Measurements from ENCODE around the gene WDR83.
"Not testable (repeated sequence)": the region's sequence is repeated elsewhere in the genome, so short reads cannot be mapped to it uniquely, and the experiment has no call there.

WDR83 gene

DNA sequence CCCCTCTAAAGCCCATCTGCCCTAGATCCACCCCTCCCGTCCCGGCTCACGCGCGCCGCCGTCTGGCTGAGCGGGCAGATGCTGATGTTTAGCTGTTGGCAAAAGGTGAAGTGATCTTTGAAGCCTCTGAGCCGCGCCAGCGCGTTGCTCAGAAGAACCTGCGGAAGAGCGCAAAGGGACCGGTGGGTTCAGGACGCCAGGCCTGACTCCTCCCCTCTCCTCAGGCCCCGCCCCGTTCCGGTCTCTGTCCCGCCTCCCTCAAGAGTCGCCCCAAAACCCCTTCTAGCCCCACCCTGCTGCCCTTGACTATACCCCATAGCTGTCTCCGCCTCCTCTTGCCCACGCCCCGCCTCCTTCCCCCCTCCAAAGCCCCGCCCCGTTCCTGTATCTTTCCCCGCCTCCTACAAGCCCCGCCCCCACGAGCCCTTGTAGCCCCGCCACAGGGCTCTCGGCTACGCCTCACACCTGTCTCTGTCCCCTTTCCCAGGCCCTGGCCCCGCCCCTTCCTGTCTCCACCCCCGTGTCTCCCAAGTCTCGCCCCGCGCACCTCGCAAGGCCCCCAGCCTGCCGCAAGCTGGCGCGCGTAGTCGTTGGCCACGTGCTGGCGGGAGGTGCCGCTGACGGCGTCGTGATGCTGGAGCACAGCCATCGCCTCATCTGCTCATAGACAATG, 9.6 kb upstream of the WDR83 start:
- no peak for DNase-seq

DNA sequence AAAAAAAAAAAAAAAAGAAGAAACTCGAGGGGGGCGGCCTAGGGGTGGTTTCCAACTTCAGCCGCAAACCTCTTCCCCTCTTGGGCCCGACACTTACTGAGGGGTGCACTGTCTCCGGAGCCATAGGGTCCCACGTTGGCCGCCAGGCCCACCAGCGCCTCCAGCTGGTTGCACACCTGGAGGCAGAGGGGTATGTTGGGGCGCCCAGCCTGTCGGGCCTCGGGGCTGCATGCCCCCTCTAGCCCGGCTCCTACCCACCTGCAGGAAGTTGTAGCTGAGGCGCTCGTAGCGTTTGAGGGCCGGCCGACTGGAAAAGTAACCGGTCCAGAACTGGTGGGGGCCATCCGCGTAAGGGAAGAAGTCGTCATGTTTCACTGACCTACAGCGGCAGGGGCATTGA, 8.6 kb upstream of the WDR83 start:
- DNase-seq, result no peak

DNA sequence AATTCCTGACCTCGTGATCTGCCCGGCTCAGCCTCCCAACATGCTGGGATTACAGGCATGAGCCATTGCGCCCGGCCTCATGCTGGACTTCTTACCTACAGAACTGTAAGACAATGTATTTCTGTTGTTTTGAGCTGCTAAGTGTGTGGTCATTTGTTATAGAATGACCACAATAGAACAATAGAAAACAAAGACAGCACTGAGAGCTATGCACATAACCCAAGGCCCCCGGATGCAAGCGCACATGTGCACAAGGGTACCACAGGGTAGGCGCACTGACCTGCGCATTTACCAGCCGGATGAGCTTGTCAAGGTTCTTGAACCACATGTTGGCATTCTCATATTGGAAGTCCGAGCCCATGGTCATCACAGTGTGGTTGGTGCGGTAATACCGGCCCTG, 5.6 kb upstream of the WDR83 start:
- no peak for DNase-seq

DNA sequence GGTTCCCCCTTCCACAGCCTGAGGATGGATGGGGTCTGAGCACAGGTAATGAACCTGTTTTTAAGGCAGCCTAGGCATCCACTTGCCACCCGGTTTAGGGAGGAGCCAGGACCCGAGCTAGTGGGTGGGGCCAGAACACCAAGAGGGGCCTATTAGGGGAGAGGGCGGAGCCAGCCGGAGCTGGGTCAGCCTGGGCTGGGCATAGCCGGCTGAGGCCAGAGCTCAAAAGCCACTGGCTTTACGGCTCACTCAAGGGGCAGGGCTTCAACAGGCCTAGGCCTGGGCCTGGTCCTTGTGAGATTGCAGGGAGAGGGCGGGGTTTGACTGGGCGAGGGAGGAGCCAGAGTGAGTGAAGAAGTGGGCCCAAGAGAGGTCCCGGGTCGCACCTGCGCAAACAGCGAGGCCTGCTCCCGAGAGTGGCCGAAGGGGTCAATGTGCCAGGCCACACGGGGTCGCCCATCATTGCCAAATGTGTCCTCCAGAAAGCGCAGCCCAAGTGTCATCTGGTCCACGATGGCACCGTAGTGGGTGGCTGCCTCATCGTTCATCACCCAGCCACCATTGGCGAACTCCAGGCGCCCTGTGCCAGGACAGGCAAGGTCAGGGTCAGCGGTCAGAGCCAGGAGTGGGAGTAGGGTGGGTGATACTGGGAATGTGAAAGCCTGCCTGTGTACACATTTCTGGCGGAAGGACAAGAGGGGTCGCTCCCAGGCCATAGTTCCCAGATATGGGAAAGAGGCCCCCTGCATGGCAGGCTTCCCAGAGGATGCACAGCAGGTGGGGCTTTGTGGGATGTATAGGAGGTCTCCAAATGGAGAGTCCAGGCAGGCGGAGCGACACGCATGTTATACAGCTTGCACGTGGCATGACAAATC, 2.0 kb upstream of the WDR83 start:
- DNase-seq, result no peak

DNA sequence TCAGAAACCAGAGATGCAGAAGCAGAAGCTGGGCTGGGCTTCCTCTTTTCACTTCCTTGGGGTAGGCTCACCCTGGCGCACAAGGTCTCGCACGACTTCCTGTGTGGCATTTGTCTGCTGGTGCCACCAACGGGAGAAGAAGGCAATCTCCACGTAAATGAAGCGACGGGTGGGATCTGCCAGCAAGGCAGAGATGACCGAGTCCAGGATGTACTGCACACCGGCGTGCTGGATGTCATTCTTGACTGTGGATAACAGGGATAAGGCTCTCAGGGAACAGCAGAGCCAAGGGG, 1.4 kb upstream of the WDR83 start:
- DNase-seq, result no peak

DNA sequence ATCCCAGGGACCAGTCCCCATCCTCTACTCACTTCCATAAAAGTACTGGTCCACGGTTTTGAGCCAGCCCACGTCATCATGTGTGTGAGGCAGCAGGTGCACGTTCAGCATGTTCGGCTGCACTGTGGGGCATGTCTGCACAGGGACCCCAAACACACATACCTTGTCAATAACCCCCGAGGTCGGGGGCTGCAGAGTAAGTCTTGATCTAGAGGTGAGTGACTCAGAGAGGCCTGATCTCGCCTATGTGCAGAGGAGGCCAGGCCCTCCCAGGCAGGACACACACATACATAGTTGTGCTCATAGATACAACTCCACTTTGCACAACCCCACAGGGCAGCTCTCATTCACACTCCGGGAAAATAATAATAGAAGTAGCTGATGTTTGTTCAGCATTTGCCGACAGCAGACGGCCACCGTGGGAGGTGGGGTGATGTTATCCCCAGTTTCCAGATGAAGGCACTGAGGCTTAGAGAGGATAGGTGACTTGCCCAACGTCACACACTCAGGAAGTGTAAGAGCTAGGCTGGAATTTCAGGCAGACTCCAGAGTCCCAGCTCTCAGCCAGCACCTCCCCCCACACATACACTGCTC, 839 bp upstream of the WDR83 start:
- no peak for DNase-seq

DNA sequence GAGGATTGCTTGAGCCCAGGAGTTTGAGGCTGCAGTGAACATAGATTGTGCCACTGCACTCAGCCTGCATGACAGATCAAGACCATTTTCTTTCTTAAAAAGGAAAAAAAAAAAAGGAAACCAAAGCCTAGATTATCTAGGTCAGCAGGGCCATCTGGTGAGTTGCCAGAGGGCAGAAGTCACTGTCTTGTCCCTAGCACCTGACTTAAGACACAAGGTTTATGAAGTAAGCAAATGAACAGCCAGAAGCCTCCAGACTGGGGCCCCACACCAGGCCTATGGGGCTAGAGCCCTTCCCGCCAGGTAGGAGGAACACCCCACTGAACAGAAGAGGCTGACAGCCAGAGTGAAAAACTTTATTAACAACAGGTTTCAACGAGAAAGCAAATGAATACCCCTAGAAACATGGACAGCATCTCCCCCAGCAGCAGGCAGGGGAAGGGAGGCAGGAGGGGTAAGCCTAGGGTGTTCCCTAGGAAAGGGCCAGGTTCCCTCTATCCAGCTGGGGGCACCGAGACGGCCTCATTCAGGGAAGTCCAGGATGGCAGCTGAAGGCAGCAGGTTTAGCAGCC, 1.2 kb downstream of the WDR83 start:
- DNase-seq, result no peak

DNA sequence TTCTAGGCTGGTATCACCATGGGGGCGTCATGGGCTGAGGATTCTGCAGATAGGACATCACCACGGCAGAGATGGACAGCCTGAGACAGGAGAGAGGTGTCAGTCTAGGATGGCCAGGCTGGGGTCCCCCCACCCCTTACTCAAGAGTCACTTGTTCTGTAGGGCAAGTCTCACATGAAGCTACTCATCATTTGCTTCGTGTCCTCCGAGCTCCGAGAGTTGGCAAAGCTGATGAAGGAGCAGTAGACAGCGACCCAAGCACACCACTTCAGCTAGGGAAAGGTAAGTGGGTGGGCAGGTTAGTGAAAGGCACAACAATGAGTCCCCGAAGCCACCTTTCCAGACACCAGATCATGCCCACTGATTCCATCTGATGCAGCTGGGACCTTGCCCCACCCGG, 1.7 kb downstream of the WDR83 start:
- DNase-seq, result no peak

DNA sequence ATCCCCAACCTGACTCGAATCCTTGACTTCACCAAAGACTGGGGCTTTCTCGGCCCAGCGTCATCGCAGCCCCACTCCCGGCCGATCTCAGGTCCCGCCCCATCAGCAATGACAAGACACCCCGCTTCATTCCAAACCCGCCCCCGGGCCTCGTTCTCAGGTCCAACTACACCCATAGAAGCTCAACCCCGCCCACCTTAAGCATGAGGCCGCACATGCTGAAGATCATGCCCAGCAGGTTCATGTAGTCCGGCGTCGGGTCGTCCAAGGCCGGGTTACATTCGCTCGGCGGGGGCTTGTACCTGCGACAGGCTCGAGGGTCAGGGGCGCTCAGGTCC, 2.3 kb downstream of the WDR83 start:
- DNase-seq, result no peak

DNA sequence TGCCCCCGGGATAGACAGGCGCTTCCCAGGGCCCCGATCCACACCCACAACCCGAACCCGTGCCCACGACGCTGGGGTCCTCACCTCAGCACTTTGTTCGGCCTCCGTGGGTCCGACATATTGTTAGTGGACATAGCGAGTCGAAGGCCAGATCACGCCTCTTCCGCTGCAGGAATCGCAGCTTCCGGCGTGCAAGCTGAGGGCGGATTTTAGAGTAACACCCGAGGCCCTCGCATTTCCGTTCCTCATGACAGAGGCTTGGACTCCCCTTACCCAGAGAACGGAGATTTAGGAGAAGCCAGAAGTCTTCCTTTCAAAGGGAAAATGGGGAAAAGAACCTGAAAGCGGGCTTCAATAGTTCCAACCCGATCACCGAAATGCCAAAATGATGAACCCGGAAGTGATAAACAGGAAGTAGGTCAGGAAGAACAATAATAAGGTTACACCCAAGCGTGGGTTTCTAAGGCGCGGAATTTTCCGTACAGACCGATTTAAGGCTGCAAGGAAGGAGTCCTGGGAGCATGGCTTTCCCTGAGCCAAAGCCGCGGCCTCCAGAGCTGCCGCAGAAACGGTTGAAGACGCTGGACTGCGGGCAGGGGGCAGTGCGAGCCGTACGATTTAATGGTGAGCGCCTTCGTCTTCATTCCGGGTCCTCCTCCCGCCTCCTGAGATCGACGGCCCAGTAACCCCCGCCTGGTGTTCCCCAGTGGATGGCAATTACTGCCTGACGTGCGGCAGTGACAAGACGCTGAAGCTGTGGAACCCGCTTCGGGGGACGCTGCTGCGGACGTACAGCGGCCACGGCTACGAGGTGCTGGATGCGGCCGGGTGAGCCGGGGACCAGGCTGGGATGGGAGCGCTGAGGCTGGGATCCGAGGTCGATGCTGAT, 2.9 kb downstream of the WDR83 start:
- peak; percentile 52 for DNase-seq

DNA sequence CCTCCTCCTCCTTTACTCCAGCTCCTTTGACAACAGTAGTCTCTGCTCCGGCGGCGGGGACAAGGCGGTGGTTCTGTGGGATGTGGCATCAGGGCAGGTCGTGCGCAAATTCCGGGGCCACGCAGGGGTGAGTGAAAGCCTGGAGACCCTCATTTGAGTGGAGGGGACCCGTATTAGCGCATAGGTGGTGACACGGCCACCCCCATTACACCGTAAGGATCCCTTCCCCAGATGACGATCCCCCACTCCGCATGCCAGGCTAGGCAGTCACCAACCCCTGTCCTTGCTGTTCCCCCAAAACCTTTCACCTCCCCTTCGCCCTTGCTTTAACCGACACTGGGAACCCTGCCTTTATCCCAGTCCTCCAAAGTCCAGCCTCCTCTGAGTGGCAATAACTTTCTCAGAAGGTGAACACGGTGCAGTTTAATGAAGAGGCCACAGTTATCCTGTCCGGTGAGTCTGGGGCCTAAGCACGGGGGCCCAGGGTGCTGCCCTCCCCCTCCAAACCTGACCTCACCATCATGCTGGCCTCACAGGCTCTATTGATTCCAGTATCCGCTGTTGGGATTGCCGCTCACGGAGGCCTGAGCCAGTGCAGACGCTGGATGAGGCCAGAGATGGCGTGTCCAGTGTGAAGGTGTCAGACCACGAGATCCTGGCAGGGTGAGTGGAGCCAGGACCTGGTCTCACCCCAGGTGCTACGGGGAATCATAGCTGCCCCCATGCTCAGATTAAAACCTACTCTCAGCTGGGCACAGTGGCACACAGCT, 3.7 kb downstream of the WDR83 start:
- no peak for DNase-seq

DNA sequence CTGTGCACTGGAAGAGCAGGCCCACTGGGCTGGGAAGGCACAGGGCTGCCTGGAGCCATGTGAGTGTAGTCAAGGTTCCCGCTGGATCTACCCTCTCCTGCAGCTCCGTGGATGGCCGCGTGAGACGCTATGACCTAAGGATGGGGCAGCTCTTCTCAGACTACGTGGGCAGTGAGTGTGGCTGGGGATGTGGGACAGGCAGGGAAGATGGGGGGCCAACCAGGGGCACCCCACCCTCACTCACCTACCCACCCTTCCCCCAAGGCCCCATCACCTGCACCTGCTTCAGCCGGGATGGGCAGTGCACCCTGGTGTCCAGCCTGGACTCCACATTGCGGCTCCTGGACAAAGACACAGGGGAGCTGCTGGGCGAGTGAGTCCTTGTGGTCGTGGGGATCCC, 6.1 kb downstream of the WDR83 start:
- no peak for DNase-seq

DNA sequence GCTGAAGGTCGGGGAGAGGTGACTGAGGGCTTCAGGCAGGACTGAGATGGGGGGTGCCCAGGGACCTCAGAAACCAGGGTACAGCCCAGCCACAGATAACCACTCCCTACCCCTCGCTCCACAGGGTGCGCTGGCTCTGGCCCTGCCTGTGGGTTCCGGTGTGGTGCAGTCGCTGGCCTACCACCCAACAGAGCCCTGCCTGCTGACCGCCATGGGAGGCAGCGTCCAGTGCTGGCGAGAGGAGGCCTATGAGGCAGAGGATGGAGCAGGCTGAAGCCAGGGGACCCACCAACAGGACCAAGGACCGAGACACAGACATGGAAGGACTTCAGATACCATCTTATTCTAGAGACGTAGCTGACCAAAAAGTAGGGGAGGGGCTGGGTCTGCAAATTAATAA, 8.8 kb downstream of the WDR83 start:
- DNase-seq, result no peak

DNA sequence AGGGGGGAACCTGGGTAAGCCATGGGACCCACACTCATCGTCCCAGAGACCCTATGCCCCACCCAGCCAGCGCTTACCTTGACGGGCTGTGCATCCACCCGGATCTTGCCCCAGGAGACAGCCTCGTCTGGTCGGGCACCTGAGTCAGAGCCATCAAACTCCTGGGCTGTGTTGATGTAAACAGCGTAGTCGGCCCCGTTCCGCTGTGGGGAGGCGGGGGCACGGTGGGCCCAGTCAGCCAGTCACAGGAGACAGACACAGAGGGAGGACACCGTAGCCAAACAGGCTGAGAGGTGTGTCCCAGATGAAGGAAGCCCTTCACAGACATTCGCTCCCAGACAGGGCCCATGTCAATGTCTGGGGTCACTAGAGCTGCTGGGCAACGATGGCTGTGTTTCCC, 9.3 kb downstream of the WDR83 start:
- no peak for DNase-seq

DNA sequence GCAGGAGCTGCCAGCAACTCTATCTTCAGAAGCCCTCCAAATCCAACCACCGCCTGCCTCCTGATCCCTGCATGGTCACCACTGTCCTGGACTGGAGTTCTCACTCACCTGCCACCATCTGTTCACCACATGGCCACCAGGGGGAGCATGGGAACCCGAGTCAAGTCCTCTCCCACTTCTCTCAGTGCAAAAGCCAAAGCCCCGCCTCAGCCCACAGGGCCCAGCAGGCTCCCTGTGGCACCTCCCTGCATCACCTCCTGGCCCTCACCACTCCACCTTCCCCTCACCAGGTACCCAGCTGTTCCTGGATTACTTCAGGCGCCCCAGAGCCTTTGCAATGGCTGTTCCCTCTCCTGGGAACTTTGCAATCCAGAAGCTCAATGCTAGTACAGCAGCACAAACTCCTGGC, 9.8 kb downstream of the WDR83 start:
- peak; percentile 0 for DNase-seq

DNA sequence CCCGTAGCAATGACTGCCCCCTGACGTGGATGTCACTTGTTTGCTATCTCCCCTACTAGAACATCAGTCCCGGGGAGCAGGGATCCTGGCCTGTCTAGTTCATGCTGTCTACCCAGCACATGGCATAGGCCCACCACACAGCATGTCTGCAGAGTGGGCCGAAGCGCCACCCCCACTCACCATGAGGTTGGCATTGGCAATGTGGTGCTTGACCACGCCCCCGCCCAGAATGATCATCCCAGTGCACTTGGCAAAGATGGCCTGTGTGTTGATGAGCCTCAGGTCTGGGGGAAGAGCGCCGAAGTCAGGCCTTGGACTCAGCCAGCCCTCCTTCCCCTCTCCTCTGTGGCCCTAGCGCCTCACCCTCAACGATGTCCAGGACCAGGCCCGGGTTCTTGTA, 10.3 kb downstream of the WDR83 start:
- DNase-seq, result no peak

DNA sequence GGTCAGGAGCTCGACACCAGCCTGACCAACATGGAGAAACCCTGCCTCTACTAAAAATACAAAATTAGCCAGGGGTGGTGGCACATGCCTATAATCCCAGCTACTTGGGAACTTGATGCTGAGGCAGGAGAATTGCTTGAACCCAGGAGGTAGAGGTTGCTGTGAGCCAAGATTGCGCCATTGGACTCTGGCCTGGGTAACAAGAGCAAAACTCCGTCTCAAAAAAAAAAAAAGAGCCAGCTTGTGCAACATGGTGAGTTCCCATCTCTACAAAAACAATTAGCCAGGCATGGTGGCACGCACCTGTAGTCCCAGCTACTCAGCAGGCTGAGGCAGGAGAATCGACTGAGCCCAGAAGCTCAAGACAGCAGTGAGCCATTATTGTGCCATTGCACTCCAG, 11.4 kb downstream of the WDR83 start:
- DNase-seq, result not testable (repeated sequence)

DNA sequence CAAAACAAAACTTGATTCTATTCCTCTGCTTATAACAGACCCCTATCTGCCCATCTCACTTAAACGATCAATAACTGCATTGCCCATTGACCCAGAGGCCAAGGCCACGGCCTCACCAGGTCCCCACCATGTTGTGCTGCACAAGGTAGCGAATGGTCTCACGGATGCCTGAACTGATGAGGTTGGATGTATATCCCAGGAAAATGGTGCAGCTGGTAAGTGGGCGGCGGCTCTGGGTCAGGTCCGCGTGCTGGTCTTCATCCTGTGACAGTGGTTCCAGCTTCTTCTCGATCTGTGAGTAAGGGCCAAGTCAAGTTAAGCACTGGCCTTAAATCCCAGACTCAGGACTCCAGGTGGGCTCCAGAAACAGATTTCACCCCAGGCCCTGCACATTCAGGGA, 13.4 kb downstream of the WDR83 start:
- no peak for DNase-seq

DNA sequence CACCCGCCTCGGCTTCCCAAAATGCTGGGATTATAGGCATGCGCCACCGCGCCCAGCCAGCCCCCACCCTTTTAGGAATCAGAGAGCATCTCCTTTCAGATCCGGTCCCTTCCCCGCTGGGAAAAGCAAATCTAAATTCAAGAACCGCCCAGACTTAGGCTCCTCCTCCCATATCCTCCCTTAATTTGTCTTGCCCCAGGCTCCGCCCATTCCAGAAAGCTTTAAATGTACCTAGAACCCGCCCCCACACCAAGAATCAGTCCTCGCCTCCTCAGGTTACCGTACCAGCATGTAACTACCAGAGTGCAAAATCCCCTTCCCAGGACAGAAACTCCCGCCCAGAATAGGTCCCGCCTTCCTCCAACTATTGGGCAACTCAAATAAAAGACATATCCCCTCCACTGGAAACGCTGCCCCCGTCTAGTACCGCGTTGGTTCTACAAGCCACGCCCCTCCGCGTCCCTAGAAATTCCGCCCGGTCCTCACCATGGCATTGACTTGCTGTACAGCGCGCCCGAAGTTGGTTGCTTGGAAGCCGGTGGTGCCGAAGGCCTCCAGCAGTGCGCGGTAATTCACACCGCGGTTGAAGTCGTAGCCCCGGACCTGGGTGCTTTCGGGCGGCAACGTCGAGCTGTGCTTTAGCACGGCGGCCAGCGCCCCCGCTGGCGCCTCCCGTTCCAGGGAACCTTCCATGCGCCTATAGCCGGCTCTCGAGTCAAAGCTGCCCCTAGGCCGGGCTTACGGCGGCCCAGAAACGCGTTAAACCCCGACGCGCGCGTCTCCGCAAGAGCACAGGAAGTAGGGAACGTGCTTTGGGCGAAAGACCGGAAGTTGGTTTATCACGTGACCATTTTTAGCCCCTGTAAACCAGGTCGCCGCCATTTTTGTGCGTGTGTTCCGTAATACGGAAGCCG, 14.7 kb downstream of the WDR83 start, which contains the start of gene DHPS:
Gene DHPS, minus strand, starts transcription at position 807 of the 914 bp plus-strand sequence. Its CDS starts 114 bp downstream, at position 693.
- DNase-seq, result peak; percentile 92

DNA sequence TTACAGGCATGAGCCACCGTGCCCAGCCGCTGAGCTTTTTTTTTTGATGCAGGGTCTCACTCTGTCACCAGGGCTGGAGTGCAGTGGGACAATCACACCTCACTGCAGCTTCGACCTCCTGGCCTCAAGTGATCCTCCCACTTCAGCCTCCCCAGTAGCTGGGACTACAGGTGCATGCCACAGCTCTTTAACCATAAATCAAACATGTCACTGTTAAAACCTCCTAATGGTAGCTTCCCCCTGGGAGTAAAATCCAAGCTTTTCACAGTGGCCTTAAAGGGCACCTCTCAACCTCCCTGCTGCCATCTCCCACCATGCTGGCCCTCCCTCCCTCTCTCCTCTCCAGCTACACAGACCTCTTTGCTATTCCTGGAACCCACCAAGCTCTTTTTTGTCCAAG, 19.2 kb downstream of the WDR83 start:
- DNase-seq, result no peak
